ENCODE measurements around the gene LOX.
"Not testable (repeated sequence)": the region's sequence is repeated elsewhere in the genome, so short reads cannot be mapped to it uniquely, and the experiment has no call there.

Gene LOX

DNA sequence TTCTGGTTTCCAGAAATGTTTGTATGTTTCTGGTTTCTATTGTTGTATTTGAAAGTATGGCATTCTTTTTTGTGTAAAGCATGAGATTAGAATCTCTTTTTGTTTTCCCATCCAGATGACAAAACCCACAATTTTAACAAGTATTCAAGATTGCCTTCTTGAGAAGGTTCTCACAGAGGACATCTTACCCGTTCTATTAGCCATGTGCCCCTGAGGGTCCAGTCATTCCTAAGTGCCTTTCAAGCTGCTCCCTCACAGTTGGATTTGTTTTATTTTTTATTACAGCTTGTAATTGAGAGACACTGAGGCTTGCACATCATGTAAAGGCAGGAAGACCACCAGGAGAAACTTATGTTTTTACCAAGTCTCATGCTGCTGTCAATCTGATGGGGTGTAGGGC is 19.3 kb upstream of the LOX start:
- no peak for DNase-seq

GRCh38 chr5:122095158-122095557 is 17.1 kb upstream of the LOX start:
- DNase-seq: no peak

- DNase-seq: not testable (repeated sequence)
Observed at GRCh38 chr5:122094251-122094650, 16.2 kb upstream of the LOX start.

- no peak for DNase-seq
Observed at GRCh38 chr5:122093415-122094180, 15.5 kb upstream of the LOX start.

DNA sequence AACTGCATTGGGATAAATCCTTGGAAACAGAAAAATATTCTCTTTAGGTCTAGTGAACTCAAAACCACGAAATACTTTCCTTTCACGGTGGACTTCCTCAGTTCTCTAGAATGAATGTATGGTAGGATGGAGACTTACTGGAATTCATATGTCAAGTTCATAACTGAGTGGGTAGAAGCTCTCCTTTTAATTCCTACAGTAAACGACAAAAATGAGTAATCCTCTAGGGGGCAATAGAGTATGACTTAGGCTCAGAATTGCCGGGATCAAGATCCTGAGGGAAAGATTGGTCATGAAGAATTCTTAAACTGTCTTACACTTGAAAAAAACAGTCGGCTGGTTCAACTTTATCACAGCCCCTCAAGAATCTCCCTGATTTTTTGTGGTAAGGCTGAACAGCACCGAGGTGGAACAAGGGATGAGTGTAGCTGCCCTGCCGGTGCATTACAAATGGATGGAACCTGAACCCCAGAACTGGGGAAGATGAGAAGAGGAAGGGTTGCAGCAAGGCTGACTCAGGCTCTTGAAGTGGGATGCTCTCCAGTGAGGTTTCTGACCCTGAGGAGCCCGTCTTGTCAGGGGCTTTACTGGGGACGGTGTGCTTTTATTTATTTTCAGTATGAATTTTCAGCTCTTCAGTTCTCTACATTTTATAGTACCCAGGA is 14.0 kb upstream of the LOX start:
- no peak for DNase-seq

DNA sequence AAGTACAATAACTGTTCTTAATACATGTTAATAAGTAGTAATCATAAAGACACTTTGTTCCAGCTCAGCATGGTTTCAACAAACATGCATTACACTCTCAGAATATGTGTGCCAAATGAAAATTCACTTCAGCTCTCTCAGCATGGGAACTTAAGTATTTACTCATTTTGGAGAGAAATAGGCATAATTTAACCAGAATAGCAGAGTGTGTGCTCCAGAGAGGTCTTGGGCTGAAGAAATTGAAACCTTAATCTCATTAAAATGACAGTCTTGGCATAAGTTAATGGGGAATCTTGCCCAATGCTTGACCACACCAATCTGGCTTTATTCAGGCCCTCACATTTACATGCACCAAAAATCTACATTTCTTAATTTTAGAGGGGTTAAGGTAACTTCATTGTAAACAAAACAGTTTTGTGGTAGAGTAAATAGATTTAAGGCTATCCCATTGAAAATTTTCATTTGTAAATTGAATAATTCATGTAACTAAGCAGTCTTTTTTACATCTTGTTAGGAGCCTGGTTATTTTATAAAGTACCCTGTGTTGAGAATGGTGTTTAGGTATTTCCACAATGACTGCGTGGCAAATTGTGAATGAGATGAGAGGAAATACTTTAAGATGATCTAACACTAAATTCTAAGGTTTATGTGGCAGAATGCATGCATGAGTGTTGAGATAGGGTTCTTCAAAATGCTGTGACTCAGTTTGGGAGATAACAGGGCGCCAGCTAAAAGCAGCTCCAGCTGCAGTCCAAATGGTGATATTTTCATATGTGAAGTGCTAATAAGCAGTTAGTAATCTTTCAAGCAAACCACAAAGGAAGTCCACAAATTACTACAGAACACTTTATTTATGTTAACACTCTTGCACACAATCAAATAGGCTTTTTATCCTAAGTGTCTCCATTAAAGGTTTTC is 11.3 kb upstream of the LOX start:
- no peak for DNase-seq

DNA sequence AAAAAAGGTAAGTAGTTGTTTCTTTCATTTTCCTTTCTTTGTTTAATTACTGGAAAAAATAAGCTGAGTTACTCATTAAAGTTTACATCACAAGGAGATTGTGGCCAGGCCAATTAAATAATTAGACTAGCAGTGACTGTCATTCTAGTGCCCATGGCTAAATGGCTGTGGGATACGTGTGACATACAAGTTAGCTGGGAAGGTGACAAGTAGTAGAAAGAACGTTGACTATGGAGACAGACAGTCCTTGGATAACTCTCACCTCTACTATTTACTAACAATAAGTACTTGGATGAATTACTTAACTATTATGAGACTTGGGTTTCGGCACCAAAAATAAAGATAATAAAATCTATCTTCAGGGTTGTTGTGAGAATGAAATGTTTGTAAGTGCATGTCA is 7.0 kb upstream of the LOX start:
- no peak for DNase-seq

DNA sequence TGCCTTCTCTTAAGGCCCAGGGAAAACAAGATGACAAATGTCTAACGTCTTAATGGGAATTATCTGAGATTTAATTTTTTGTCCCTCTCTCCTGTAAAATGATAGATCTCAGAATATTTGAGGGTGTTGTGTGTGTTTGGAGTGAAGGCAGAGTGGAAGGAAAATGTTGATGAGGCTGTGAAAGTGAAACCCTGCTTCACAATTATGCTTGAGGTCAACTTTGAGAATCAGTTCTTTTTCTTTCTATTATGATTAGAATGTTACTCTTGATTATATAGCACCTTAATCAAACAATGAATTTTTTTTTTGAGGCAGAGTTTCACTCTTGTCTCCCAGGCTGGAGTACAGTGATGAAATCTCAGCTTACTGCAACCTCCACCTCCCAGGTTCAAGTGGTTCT is 5.5 kb upstream of the LOX start:
- no peak for DNase-seq

- no peak for DNase-seq
Observed at GRCh38 chr5:122081541-122081940, 3.5 kb upstream of the LOX start.

DNA sequence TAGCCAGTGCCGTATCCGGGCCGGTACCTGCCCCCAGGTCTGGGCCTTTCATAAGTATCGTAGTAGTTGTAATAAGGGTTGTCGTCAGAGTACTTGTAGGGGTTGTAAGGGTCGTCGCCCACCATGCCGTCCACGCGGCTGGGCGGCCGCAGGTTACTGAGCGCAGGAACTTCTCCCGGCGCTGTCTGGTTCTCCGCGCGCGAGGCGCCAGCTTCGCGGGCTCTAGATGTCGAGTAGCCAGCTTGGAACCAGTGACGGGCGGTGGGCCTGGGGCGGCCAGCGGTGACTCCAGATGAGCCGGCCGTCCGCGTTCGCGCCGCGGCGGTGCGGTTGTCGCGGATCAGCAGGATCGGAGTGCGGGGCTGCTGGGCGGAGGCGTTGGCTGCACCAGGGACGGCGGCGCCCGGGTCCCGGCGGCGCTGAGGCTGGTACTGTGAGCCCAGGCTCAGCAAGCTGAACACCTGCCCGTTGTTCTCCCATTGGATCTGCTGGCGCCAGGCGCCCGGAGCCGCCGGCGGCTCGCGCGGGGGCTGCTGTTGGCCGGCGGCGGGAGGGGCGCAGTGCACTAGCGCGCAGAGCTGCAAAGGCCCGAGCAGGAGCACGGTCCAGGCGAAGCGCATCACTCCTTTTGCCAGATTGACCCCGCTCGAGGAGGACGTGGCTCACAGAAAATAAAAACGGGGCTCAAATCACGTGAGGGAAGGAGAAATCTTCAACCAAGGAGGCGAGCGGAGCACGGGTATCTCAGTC is 518 bp downstream of the LOX start:
- DNase-seq: no peak

GRCh38 chr5:122076669-122077365 is 1.2 kb downstream of the LOX start:
- DNase-seq: no peak

GRCh38 chr5:122076050-122076461 is 2.0 kb downstream of the LOX start:
- DNase-seq: no peak

- DNase-seq: no peak
Observed at GRCh38 chr5:122073864-122074263, 4.2 kb downstream of the LOX start.

- DNase-seq: no peak
Observed at GRCh38 chr5:122073018-122073417, 5.0 kb downstream of the LOX start.

DNA sequence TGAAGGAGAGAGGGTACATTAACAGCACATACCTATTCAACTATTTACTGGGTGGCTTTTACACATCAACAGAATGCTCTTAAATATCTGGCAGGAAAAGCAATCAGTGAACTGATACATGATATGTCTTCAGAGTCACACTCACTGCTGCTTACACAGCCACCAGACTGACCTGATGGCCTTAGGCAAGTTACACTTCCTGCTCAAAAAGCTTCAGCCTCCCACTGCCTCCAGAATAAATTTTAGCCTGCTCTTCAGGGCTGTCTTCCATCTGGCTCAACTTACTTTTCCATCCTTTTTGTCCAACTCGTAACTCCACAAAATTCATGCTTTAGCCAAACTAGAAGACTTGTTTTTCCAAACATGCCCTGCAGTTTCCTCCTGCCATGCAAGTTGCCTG is 10.7 kb downstream of the LOX start:
- DNase-seq: no peak

- DNase-seq: no peak
Observed at GRCh38 chr5:122064992-122065391, 13.1 kb downstream of the LOX start.

DNA sequence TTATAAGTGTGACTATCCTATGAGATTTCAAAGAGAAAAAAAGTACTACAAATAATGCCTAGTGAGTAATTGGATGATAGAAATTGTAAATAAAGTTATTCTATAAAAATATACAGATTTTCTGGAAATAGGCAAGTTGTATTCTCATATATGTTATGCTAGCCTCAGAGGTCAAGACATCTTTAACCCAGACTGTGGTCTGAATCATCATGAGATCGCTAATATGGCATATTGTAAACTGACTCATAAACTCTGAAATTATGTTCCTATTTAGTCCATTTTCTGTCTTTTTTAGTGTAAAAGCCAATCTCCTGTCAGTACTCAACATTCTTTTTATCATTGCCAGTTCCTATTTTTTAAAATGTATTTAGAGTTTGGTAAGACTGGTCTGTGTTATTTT is 14.2 kb downstream of the LOX start:
- DNase-seq: no peak

DNA sequence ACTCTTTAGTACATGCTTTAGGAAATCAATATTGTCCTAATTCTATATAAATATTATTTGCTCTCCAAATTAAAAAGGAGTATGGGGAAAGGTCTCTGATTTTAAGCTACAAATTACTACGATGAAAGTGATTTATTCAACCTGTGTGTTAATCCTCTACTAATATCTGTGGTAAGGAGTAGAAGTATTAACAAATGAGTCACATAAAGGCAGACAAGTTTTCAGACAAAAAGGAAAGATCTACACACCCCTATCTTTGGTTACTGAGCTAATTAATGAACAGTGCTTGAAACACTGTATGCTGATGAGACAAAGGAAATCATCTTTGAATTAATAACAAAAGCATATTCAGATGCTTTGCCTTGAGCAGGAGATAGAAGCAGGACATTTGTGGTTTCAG is 15.9 kb downstream of the LOX start:
- no peak for DNase-seq

DNA sequence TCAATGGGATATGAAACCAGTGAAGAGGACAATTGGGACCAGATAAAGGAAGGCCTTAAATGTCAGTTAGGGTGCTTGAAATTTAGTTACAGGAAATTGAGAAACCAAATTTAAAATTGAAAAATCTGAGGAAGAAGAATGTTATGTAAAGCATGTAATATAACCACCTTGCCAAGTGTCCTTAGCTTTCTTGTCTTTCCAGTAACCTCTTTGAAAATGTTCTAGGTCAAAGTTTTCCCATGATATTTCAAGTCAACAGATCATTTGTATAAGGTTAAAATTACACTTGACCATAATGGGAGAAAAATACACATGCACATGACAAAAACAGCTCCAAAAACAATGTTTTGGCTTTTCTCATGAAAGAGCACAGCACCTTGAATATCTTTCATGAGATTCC is 21.1 kb downstream of the LOX start:
- no peak for DNase-seq

GRCh38 chr5:122054266-122054665 is 23.8 kb downstream of the LOX start:
- DNase-seq: no peak

GRCh38 chr5:122053181-122054109 is 24.6 kb downstream of the LOX start:
- DNase-seq: no peak

Measured in activated CD4-positive, alpha-beta T cell treated with anti-CD3 and anti-CD28 coated beads, Interleukin-2, amount 50 U/mL, for 1 hour (primary cell).